Spleen (tissue), 11 donors: Measurements from ENCODE around the gene PTPRT. TPM values are rescaled to one million over a fixed set of nuclear protein-coding genes. Genes with fewer than 3 reads are reported as not detected.

Experiments
- DNase-seq: peaks from one replicate; pipeline ENCODE4 v3.0.0-alpha.2; 2020
- H3K27ac ChIP-seq, 8 donors: fragments of 200-600 bp; sonication (generic) in 7 of 8; 1 replicate in 4 of 8; 2 replicates in 4 of 8; pipeline versions ENCODE4 v1.5.0 to v1.8.0; 2016 to 2021; ENCODE audit warnings: inconsistent platforms in 4 of 8, mild to moderate bottlenecking in 4 of 8, moderate library complexity in 1 of 8
- H3K27me3 ChIP-seq, 7 donors: fragments of 200-600 bp; sonication (generic) in 6 of 7; replicated peaks in 1 of 7; 1 replicate in 4 of 7; 2 replicates in 3 of 7; pipeline versions ENCODE4 v1.5.0 to v1.8.0; 2016 to 2021; ENCODE audit warnings: inconsistent platforms in 3 of 7, mild to moderate bottlenecking in 1 of 7
- H3K36me3 ChIP-seq, 6 donors: fragments of 200-600 bp; sonication (generic) in 5 of 6; 1 replicate in 4 of 6; 2 replicates in 2 of 6; pipeline versions ENCODE4 v1.5.0 to v1.8.0; 2016 to 2021; ENCODE audit warnings: inconsistent platforms in 2 of 6
- H3K4me1 ChIP-seq, 6 donors: fragments of 200-600 bp; sonication (generic) in 5 of 6; 1 replicate in 3 of 6; 2 replicates in 3 of 6; pipeline versions ENCODE4 v1.5.0 to v1.8.0; 2016 to 2021; ENCODE audit warnings: inconsistent platforms in 3 of 6
- H3K4me3 ChIP-seq, 8 donors: fragments of 200-600 bp; sonication (generic) in 7 of 8; 1 replicate in 4 of 8; 2 replicates in 4 of 8; pipeline versions ENCODE4 v1.5.0 to v1.8.0; 2016 to 2021; ENCODE audit warnings: inconsistent platforms in 4 of 8, mild to moderate bottlenecking in 4 of 8, moderate library complexity in 2 of 8
- H3K9me3 ChIP-seq, 8 donors: fragments of 200-600 bp; sonication (generic) in 7 of 8; 1 replicate in 4 of 8; 2 replicates in 4 of 8; pipeline versions ENCODE4 v1.5.0 to v1.8.0; 2016 to 2021; ENCODE audit warnings: inconsistent platforms in 4 of 8
- POLR2A ChIP-seq, 3 donors: fragments of 450-650 bp; IDR thresholded peaks; one replicate each; pipeline ENCODE4 v1.5.1; 2017; ENCODE audit warnings: antibody characterized with exemption in 3 of 3, mild to moderate bottlenecking in 1 of 3
- POLR2AphosphoS5 ChIP-seq, 3 donors: sonication (generic); formaldehyde crosslinking; IDR thresholded peaks; one replicate each; pipeline ENCODE4 v1.5.1; 2017; ENCODE audit warnings: antibody characterized with exemption in 3 of 3
- WGBS, 5 donors: extraction: QIAGEN DNeasy Blood & Tissue Kit in 3 of 5; methylation state at CpG; one replicate each; pipeline versions ENCODE4 v1.1.5 to v1.1.7; 2013 to 2018; 5-methylcytosine and 5-hydroxymethylcytosine counted together
- intact Hi-C: fragments of 100-400 bp; cut with DNase I; formaldehyde crosslinking; loops from one replicate; pipeline ENCODE4 v1.15.0; 2023; ENCODE audit warnings: low total_unique reads
- polyA plus RNA-seq, 3 donors: library from polyadenylated mRNA; stranded (reverse); fragments of 200-250 nt; gene quantifications; one replicate each; pipeline ENCODE4 v1.2.1, GENCODE V29; 2013
- small RNA-seq, 4 donors: library from RNA; depleted of rRNA; stranded (forward); fragments of <200 nt; gene quantifications; one replicate each; pipeline ENCODE3, GENCODE V24; 2016
- total RNA-seq, 7 donors: library from RNA; depleted of rRNA in 3 of 7; stranded (reverse); fragments of >200 nt in 3 of 7; fragmentation: NEBNext Ultra II Directional in 4 of 7; extraction: Animal tissue kit (Norgen Biotek cat#: 25700) in 4 of 7; gene quantifications; one replicate each; pipeline versions ENCODE4 v1.1.0 to v1.2.1, GENCODE V29; 2016 to 2021
- TF ChIP-seq, protein P1 (sequence below), 11 experiments: fragments of 200-600 bp in 7 of 11; fragments of 450-650 bp in 4 of 11; sonication (generic) in 4 of 11; IDR thresholded peaks in 8 of 11; conservative IDR thresholded peaks in 3 of 11; 1 replicate in 7 of 11; 2 replicates in 4 of 11; pipeline versions ENCODE4 v1.4.0 to v1.8.0; 2016 to 2021; ENCODE audit warnings: antibody characterized with exemption in 11 of 11, inconsistent platforms in 4 of 11, mild to moderate bottlenecking in 1 of 11
- donor health status: healthy with polysubstance abuse.
- donor health status: DM: no; HTN: no; CAD: no; lungs with moderate emphysema.
- donor health status: DM: no; HTN: no; CAD: no.
- donor health status: Bipolar disorder and iron deficiency.
- donor health status: healthy.
- donor health status: DM: no; HTN: no; CAD: no.
- donor health status: DM: yes; HTN: yes; CAD: no.

Gene PTPRT
- total and polyA plus RNA-seq, 10 donors, result 0.02 to 4.7 (median 1.2) TPM

DNA sequence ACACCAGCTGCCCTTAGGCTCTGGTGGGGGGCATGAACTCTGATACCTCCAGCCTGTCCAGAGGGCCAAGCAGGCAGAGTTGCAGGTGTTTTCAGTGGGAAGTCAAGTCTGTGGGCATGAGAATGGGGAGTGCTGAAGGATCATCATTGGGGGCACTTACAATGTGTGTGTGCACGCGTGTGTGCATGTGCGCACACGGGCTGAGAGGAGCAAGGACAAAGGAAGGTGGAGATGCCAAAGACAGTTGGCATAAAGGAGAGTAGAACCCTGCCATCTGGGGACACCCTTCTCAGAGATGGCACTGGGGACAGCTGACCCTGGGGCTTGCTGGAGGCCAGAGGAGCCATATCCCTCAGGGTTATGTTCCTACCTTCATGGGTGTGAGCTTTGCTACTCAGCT is 1163.1 kb downstream of the PTPRT start:
- Histone ChIP-seq H3K27ac (no peak overlapping the region), H3K27me3 (no peaks in the 10 kb centered on the region), H3K4me3 (no peak overlapping the region), H3K36me3 (no peaks in the 10 kb centered on the region), H3K9me3 (peaks cover 0 to 5% (median 0%) of the 10 kb centered on the region in 8 donors), H3K4me1 (no peaks in the 10 kb centered on the region)
- no peak for DNase-seq
- WGBS, 5 donors, result 73 to 100% (median 84%) methylated on average over 4 of the region's 4 CpGs
- no peak for TF ChIP-seq POLR2AphosphoS5 (IDR thresholded peaks at IDR 0.05)
- TF ChIP-seq, protein P1, sequence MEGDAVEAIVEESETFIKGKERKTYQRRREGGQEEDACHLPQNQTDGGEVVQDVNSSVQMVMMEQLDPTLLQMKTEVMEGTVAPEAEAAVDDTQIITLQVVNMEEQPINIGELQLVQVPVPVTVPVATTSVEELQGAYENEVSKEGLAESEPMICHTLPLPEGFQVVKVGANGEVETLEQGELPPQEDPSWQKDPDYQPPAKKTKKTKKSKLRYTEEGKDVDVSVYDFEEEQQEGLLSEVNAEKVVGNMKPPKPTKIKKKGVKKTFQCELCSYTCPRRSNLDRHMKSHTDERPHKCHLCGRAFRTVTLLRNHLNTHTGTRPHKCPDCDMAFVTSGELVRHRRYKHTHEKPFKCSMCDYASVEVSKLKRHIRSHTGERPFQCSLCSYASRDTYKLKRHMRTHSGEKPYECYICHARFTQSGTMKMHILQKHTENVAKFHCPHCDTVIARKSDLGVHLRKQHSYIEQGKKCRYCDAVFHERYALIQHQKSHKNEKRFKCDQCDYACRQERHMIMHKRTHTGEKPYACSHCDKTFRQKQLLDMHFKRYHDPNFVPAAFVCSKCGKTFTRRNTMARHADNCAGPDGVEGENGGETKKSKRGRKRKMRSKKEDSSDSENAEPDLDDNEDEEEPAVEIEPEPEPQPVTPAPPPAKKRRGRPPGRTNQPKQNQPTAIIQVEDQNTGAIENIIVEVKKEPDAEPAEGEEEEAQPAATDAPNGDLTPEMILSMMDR (IDR thresholded peaks at IDR 0.05 in 8 of 11, conservative IDR thresholded peaks at IDR 0.05 in 3 of 11), result no peak
- TF ChIP-seq POLR2A (IDR thresholded peaks at IDR 0.05), result no peak
- intact Hi-C loops, result no loop called here

DNA sequence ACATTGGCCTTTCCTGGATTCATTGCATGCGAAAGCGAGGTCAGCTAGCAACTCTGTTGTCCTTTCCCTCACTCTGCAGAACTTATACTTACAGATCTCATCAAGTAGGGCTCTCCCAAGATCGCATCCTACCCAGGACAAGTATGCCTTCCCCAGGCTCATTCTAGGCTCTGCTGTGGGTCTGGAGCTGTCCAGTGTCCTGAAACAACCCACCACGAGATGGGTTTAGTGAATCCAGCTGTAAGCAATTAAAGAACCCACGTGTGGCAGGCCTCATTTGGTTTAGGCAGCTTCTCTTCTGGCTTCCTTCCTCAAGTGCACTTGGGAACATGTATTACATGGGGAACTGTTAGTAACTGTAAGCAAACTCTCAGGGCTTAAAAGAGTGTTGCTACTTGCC is 1165.1 kb downstream of the PTPRT start:
- Histone ChIP-seq H3K27me3 (no peaks in the 10 kb centered on the region), H3K27ac (no peak overlapping the region), H3K4me3 (no peak overlapping the region), H3K9me3 (peaks cover 0 to 9% (median 0%) of the 10 kb centered on the region in 8 donors), H3K36me3 (no peaks in the 10 kb centered on the region), H3K4me1 (no peaks in the 10 kb centered on the region)
- intact Hi-C loops, result no loop called here
- DNase-seq, result no peak
- 30 to 38% (median 36%) methylated on average over 5 of the region's 5 CpGs for WGBS, 5 donors
- TF ChIP-seq POLR2AphosphoS5 (IDR thresholded peaks at IDR 0.05), result no peak
- TF ChIP-seq, protein P1 (IDR thresholded peaks at IDR 0.05 in 8 of 11, conservative IDR thresholded peaks at IDR 0.05 in 3 of 11), result no peak
- TF ChIP-seq POLR2A (IDR thresholded peaks at IDR 0.05), result no peak

Small RNA genes lying within 50 kb of the gene (small RNA-seq; reads per million reads assigned to genes)
- gene RN7SKP100, result 0 reads per million in 4 donors
